Cardiac muscle cell (in vitro differentiated cells and primary cell): ENCODE results near the gene CLECL1. TPM values are rescaled to one million over a fixed set of nuclear protein-coding genes. Genes with fewer than 3 reads are reported as not detected.
"Not testable (repeated sequence)": the region's sequence is repeated elsewhere in the genome, so short reads cannot be mapped to it uniquely, and the experiment has no call there.

ENCODE experiments used
- DNase-seq, 2 donors: peaks; one replicate each; pipeline versions ENCODE4 v3.0.0 to v3.0.0-alpha.2; 2010 to 2017; ENCODE audit warnings: low read depth in 1 of 2, low spot score in 1 of 2
- H3K27ac ChIP-seq: fragments of 200-600 bp; sonication (generic); 2 replicates; pipeline ENCODE4 v1.5.1; 2016
- H3K27me3 ChIP-seq: fragments of 200-600 bp; sonication (generic); 2 replicates; pipeline ENCODE4 v1.6.0; 2016; ENCODE audit warnings: control low read depth
- H3K36me3 ChIP-seq: fragments of 200-600 bp; sonication (generic); 2 replicates; pipeline ENCODE4 v1.5.1; 2016; ENCODE audit warnings: control low read depth
- H3K4me1 ChIP-seq: fragments of 200-600 bp; sonication (generic); 2 replicates; pipeline ENCODE4 v1.8.1; 2017; ENCODE audit warnings: low read depth, mild to moderate bottlenecking, mixed run types
- H3K4me3 ChIP-seq: fragments of 200-600 bp; sonication (generic); 2 replicates; pipeline ENCODE4 v1.5.1; 2016; ENCODE audit warnings: mild to moderate bottlenecking
- H3K9me3 ChIP-seq: fragments of 200-600 bp; sonication (generic); 2 replicates; pipeline ENCODE4 v1.5.1; 2017; ENCODE audit warnings: low read depth, mild to moderate bottlenecking, control low read depth
- polyA plus RNA-seq: library from polyadenylated mRNA; unstranded; fragments of >200 nt; fragmentation: Nextera tagmentation; extraction: Ambion mirVana; gene quantifications from 2 replicates; pipeline ENCODE4 v1.2.1, GENCODE V29; 2016
- total RNA-seq: library from RNA; depleted of rRNA; stranded (reverse); fragments of >200 nt; gene quantifications from 2 replicates; pipeline ENCODE4 v1.2.3, GENCODE V29; 2016
- TF ChIP-seq, protein P1 (sequence below): IDR thresholded peaks from 2 replicates; pipeline ENCODE4 v1.5.1; 2012; ENCODE audit warnings: low read depth, mild to moderate bottlenecking, low read length

CLECL1 gene
- total and polyA plus RNA-seq, 2 experiments from 2014 or later = not detected

DNA sequence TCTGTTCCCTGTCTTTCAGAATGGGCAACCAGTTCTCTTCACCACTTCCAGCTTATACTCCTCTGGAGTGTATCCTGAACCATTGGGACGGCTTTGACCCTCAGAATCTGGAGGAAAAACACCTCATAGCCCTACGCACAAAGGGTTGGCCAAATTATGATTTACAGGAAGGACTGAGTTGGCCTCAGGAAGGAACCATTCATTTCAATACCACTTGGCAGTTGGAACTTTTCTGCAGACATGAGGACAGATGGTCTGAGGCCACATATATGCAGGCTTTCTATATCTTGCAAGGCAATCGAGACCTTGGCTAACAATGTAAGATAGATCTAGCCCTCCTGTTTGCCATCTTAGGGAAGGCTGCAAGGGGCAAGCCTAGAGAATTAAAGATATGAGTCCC is 24.0 kb downstream of the CLECL1 start:
- Histone ChIP-seq H3K36me3 (no peaks in the 10 kb centered on the region), H3K4me3 (no peak overlapping the region), H3K27ac (no peak overlapping the region), H3K27me3 (no peaks in the 10 kb centered on the region), H3K4me1 (peaks cover 3% of the 10 kb centered on the region), H3K9me3 (no peaks in the 10 kb centered on the region)
- no peak for DNase-seq
- TF ChIP-seq, protein P1, sequence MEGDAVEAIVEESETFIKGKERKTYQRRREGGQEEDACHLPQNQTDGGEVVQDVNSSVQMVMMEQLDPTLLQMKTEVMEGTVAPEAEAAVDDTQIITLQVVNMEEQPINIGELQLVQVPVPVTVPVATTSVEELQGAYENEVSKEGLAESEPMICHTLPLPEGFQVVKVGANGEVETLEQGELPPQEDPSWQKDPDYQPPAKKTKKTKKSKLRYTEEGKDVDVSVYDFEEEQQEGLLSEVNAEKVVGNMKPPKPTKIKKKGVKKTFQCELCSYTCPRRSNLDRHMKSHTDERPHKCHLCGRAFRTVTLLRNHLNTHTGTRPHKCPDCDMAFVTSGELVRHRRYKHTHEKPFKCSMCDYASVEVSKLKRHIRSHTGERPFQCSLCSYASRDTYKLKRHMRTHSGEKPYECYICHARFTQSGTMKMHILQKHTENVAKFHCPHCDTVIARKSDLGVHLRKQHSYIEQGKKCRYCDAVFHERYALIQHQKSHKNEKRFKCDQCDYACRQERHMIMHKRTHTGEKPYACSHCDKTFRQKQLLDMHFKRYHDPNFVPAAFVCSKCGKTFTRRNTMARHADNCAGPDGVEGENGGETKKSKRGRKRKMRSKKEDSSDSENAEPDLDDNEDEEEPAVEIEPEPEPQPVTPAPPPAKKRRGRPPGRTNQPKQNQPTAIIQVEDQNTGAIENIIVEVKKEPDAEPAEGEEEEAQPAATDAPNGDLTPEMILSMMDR = no peak

DNA sequence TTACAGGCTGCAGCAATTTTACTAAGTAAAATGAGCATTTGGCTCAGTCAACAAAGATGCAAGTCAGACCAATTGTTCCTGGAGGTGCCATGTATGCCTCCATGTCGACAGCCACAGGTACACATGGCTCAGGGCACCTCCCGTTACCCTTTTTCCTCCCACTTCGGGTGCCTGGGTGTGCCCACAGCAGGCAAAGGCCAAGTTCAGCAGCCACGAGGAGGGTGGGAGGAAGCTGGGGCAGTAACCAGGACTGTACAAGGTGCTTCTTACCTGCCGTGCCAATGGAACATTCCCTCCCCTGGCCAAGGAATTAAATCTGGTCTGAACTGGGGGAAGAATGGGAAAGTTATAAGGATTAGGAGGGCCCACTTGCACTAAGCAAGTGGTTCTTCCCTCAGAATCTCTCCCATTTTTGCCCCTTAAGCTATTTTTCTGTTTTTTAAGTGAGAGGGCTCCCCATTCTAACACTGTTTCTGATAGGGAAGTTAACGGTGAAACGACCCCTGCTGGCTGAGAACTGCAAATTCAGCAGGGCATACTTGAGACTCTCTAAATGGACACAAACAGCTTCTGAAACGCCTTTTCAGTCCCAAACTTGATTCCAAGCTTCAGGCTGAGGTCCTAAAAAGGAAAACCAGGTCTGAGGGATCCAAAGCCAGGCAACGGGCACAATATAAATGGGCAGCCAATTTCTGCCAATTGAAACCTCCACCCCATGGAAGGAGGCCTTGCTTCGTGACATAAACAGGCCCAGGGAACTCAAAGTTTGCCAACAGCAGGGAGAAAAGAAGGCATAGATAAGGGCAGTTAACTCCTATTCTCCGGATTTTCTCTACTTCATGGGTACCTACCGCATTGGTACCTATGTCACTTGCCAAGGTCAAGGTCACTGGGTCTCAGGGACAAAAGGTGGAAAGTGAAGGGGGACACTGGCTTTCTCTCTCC is 24.8 kb downstream of the CLECL1 start:
- Histone ChIP-seq H3K27me3 (no peaks in the 10 kb centered on the region), H3K4me1 (peaks cover 3% of the 10 kb centered on the region), H3K27ac (no peak overlapping the region), H3K9me3 (no peaks in the 10 kb centered on the region), H3K4me3 (no peak overlapping the region), H3K36me3 (no peaks in the 10 kb centered on the region)
- TF ChIP-seq, protein P1 = peak; percentile 87
- DNase-seq = peak; percentile 35 to 76

- TF ChIP-seq, protein P1 = no peak
- Histone ChIP-seq H3K4me3 (no peak overlapping the region), H3K4me1 (peaks cover 3% of the 10 kb centered on the region), H3K27me3 (no peaks in the 10 kb centered on the region), H3K27ac (no peak overlapping the region), H3K36me3 (no peaks in the 10 kb centered on the region), H3K9me3 (no peaks in the 10 kb centered on the region)
- DNase-seq = no peak
Observed at GRCh38 chr12:9707356-9707755, 25.5 kb downstream of the CLECL1 start.

DNA sequence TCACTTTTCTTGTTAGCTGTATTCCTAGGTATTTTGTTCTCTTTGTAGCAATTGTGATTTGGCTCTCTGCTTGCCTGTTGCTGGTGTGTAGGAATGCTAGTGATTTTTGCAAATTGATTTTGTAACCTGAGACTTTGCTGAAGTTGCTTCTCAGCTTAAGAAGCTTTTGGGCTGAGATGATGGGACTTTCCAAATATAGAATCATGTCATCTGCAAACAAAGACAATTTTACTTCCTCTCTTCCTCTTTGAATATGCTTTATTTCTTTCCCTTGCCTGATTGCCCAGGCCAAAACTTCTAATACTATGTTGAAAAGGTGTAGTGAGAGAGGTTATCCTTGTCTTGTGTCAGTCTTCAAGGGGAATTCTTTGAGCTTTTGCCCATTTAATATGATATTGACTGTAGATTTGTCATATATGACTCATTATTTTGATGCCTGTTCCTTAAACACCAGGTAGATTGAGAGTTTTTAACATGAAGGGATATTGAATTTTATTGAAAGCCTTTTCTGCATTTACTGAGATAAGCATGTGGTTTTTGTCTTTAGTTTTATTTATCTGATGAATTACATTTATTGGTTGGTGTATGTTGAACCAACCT is 26.7 kb downstream of the CLECL1 start:
- Histone ChIP-seq H3K4me1 (no peaks in the 10 kb centered on the region), H3K27ac (no peak overlapping the region), H3K36me3 (no peaks in the 10 kb centered on the region), H3K9me3 (no peaks in the 10 kb centered on the region), H3K27me3 (no peaks in the 10 kb centered on the region), H3K4me3 (no peak overlapping the region)
- DNase-seq = no peak
- TF ChIP-seq, protein P1 = no peak

GRCh38 chr12:9704561-9704960 is 28.3 kb downstream of the CLECL1 start:
- H3K36me3 ChIP-seq, H3K9me3 ChIP-seq, H3K27ac ChIP-seq, H3K27me3 ChIP-seq, DNase-seq, H3K4me3 ChIP-seq: not testable (repeated sequence)
- H3K4me1 ChIP-seq = peaks cover 16% of the 10 kb centered on the region

DNA sequence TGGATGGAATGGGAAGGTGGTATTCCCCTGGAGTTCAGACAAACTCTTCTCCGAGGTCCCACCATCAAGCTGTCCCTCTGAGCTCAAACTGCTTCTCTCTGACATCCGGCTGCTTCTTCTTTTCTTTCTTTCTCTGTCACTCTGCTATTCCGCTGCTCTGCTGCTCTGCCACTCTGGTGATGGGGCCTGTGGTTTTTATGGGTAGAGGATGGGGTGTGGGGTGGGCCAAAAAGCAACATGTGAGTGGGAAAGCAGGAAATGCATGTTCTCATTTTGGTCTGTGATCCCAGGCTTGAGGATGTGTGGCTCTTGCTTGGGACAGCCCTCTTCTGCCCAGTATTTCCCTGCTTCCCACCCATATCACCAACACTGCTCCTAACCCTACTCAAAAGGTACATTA is 30.6 kb downstream of the CLECL1 start:
- TF ChIP-seq, protein P1 = no peak
- no peak for DNase-seq
- Histone ChIP-seq H3K27me3 (no peaks in the 10 kb centered on the region), H3K4me3 (no peak overlapping the region), H3K27ac (no peak overlapping the region), H3K9me3 (no peaks in the 10 kb centered on the region), H3K4me1 (peaks cover 25% of the 10 kb centered on the region), H3K36me3 (no peaks in the 10 kb centered on the region)
